Mesodermal cell (in vitro differentiated cells): ENCODE data around the gene CLDN3.

Experiments
- H3K27ac ChIP-seq: 2 replicates; pipeline ENCODE4 v1.7.0; 2013; ENCODE audit warnings: mild to moderate bottlenecking, low read depth, low read length, moderate library complexity; ENCODE audit not compliant: severe bottlenecking
- H3K36me3 ChIP-seq: 2 replicates; pipeline ENCODE4 v1.7.1; 2013; ENCODE audit warnings: mild to moderate bottlenecking, low read length, moderate library complexity; ENCODE audit not compliant: control insufficient read depth, insufficient read depth
- H3K4me1 ChIP-seq: one replicate; pipeline ENCODE4 v1.7.1; 2013; ENCODE audit warnings: mild to moderate bottlenecking, low read length; ENCODE audit not compliant: insufficient read depth, control insufficient read depth, poor library complexity, severe bottlenecking
- H3K4me3 ChIP-seq: 2 replicates; pipeline ENCODE4 v1.7.0; 2013; ENCODE audit warnings: low read length, control low read depth, mild to moderate bottlenecking; ENCODE audit not compliant: insufficient read depth, poor library complexity, severe bottlenecking; ENCODE audit errors: extremely low read depth
- H3K9me3 ChIP-seq: 2 replicates; pipeline ENCODE4 v1.7.1; 2013; ENCODE audit warnings: mild to moderate bottlenecking, low read length, moderate library complexity; ENCODE audit not compliant: control insufficient read depth
- WGBS, 2 experiments: methylation state at CpG; one replicate each; pipeline ENCODE4 v1.1.5; 2013; ENCODE audit warnings: missing lambda C conversion rate in 2 of 2; ENCODE audit not compliant: insufficient coverage in 2 of 2; 5-methylcytosine and 5-hydroxymethylcytosine counted together

The CLDN3 gene

GRCh38 chr7:73742753-73743641 lies 27.1 kb downstream of the CLDN3 start:
- no peak overlapping the region for H3K27ac ChIP-seq
- no peaks in the 10 kb centered on the region for H3K9me3 ChIP-seq
- no peaks in the 10 kb centered on the region for H3K36me3 ChIP-seq
- peaks cover 13% of the 10 kb centered on the region for H3K4me1 ChIP-seq
- 13 to 17% methylated on average over 20 to 27 of the region's 35 CpGs for WGBS, 2 experiments
- H3K4me3 ChIP-seq, result no peak overlapping the region

- WGBS, 2 experiments, result 0 to 40% methylated on average over 1 to 5 of the region's 7 CpGs
- Histone ChIP-seq H3K27ac (no peak overlapping the region), H3K4me3 (no peak overlapping the region)
Measured at GRCh38 chr7:73742338-73742752, 27.7 kb downstream of the CLDN3 start.

GRCh38 chr7:73741600-73741999 lies 28.5 kb downstream of the CLDN3 start:
- Histone ChIP-seq H3K36me3 (peaks cover 6% of the 10 kb centered on the region), H3K4me3 (no peak overlapping the region), H3K9me3 (no peaks in the 10 kb centered on the region), H3K4me1 (peaks cover 13% of the 10 kb centered on the region), H3K27ac (no peak overlapping the region)
- WGBS, 2 experiments, result 68 to 69% methylated on average over 4 to 5 of the region's 5 CpGs

More at GRCh38 chr7:73742338-73742752, 27.7 kb downstream of the CLDN3 start:
- no peaks in the 10 kb centered on the region for H3K9me3 ChIP-seq
- no peaks in the 10 kb centered on the region for H3K36me3 ChIP-seq
- H3K4me1 ChIP-seq, result peaks cover 13% of the 10 kb centered on the region

GRCh38 chr7:73740771-73741170 lies 29.3 kb downstream of the CLDN3 start:
- Histone ChIP-seq H3K4me3 (no peak overlapping the region), H3K4me1 (peaks cover 13% of the 10 kb centered on the region), H3K36me3 (peaks cover 14% of the 10 kb centered on the region), H3K9me3 (no peaks in the 10 kb centered on the region), H3K27ac (no peak overlapping the region)
- WGBS, 2 experiments, result 100% methylated on average over 1 of the region's 5 CpGs

GRCh38 chr7:73740212-73740611 lies 29.9 kb downstream of the CLDN3 start:
- Histone ChIP-seq H3K36me3 (peaks cover 18% of the 10 kb centered on the region), H3K4me3 (no peak overlapping the region), H3K4me1 (peaks cover 13% of the 10 kb centered on the region), H3K27ac (no peak overlapping the region), H3K9me3 (no peaks in the 10 kb centered on the region)
- 92 to 100% methylated on average over 6 of the region's 7 CpGs for WGBS, 2 experiments

GRCh38 chr7:73739387-73739767 lies 30.7 kb downstream of the CLDN3 start:
- H3K4me3 ChIP-seq, result peak overlapping the region; percentile 83
- no peak overlapping the region for H3K27ac ChIP-seq
- peaks cover 18% of the 10 kb centered on the region for H3K36me3 ChIP-seq
- peaks cover 13% of the 10 kb centered on the region for H3K4me1 ChIP-seq
- H3K9me3 ChIP-seq, result no peaks in the 10 kb centered on the region
- 53 to 66% methylated on average over 9 of the region's 13 CpGs for WGBS, 2 experiments

- peak within 1 kb of the TSS; percentile 83 for H3K4me3 ChIP-seq
- H3K4me1 ChIP-seq, result peaks cover 13% of the 10 kb centered on the region
- peaks cover 18% of the 10 kb centered on the region for H3K36me3 ChIP-seq
- peak within 1 kb of the TSS; percentile 33 for H3K27ac ChIP-seq
- H3K9me3 ChIP-seq, result no peaks in the 10 kb centered on the region
- WGBS, 2 experiments, result 0 to 1% methylated on average over 72 to 84 of the region's 84 CpGs
Measured at GRCh38 chr7:73738612-73739386, 31.3 kb downstream of the CLDN3 start, which contains the start of gene ABHD11. Gene ABHD11, minus strand, starts transcription at chr7:73738802. Its CDS starts 32 bp downstream, at chr7:73738770.

- Histone ChIP-seq H3K4me1 (peaks cover 12% of the 10 kb centered on the region), H3K9me3 (no peaks in the 10 kb centered on the region), H3K36me3 (peaks cover 18% of the 10 kb centered on the region), H3K27ac (peak overlapping the region; percentile 33), H3K4me3 (peak overlapping the region; percentile 83)
- 2% methylated on average over 17 to 20 of the region's 24 CpGs for WGBS, 2 experiments
Measured at GRCh38 chr7:73738220-73738611, 31.9 kb downstream of the CLDN3 start.

GRCh38 chr7:73737491-73738219 lies 32.4 kb downstream of the CLDN3 start:
- Histone ChIP-seq H3K4me1 (peaks cover 7% of the 10 kb centered on the region), H3K9me3 (no peaks in the 10 kb centered on the region), H3K36me3 (peaks cover 18% of the 10 kb centered on the region), H3K27ac (no peak overlapping the region), H3K4me3 (peak overlapping the region; percentile 83)
- whole genome bisulfite sequencing, 2 experiments, result 89 to 94% methylated on average over 11 to 14 of the region's 17 CpGs

- Histone ChIP-seq H3K27ac (no peak overlapping the region), H3K4me1 (peaks cover 3% of the 10 kb centered on the region), H3K9me3 (no peaks in the 10 kb centered on the region), H3K4me3 (no peak overlapping the region), H3K36me3 (peaks cover 18% of the 10 kb centered on the region)
- WGBS, 2 experiments, result 95 to 96% methylated on average over 11 to 12 of the region's 14 CpGs
Measured at GRCh38 chr7:73736885-73737284, 33.2 kb downstream of the CLDN3 start.
